Heart left ventricle (tissue), 16 donors: ENCODE measurements around the gene RILPL1. TPM values are rescaled to one million over a fixed set of nuclear protein-coding genes. Genes with fewer than 3 reads are reported as not detected.
"Not testable (repeated sequence)": the region's sequence is repeated elsewhere in the genome, so short reads cannot be mapped to it uniquely, and the experiment has no call there.

ENCODE experiments used
- ATAC-seq, 4 donors: fragments of 200-7000 bp; cut with Tn5 transposase; one replicate each; pipeline ENCODE4 v1.9.1; 2020 to 2022; ENCODE audit warnings: moderate library complexity in 4 of 4, mild to moderate bottlenecking in 3 of 4, moderate number of reproducible peaks in 1 of 4
- DNase-seq, 5 donors: peaks; one replicate each; pipeline ENCODE4 v3.0.0-alpha.2; 2020
- H3K27ac ChIP-seq, 12 donors: fragments of 200-600 bp; sonication (generic) in 4 of 12; one replicate each; pipeline versions ENCODE4 v1.5.0 to v1.8.0; 2016 to 2022; ENCODE audit warnings: mild to moderate bottlenecking in 2 of 12
- H3K27me3 ChIP-seq, 9 donors: fragments of 200-600 bp; sonication (generic) in 2 of 9; one replicate each; pipeline versions ENCODE4 v1.5.1 to v1.8.0; 2016 to 2022; ENCODE audit warnings: mild to moderate bottlenecking in 3 of 9
- H3K36me3 ChIP-seq, 9 donors: fragments of 200-600 bp; sonication (generic) in 2 of 9; one replicate each; pipeline versions ENCODE4 v1.5.0 to v1.8.0; 2018 to 2022; ENCODE audit warnings: mild to moderate bottlenecking in 2 of 9
- H3K4me1 ChIP-seq, 12 donors: fragments of 200-600 bp; sonication (generic) in 4 of 12; one replicate each; pipeline versions ENCODE4 v1.5.0 to v1.8.0; 2016 to 2022; ENCODE audit warnings: mild to moderate bottlenecking in 3 of 12
- H3K4me3 ChIP-seq, 12 donors: fragments of 200-600 bp; sonication (generic) in 4 of 12; one replicate each; pipeline versions ENCODE4 v1.5.0 to v1.8.0; 2017 to 2022; ENCODE audit warnings: mild to moderate bottlenecking in 9 of 12, moderate library complexity in 4 of 12
- H3K9me3 ChIP-seq, 12 donors: fragments of 200-600 bp; sonication (generic) in 4 of 12; one replicate each; pipeline versions ENCODE4 v1.5.0 to v1.8.0; 2016 to 2022; ENCODE audit warnings: mild to moderate bottlenecking in 1 of 12
- CTCF ChIP-seq, 12 donors: fragments of 200-600 bp; sonication (generic) in 4 of 12; IDR thresholded peaks; one replicate each; pipeline versions ENCODE4 v1.5.0 to v1.8.0; 2018 to 2022; ENCODE audit warnings: antibody characterized with exemption in 12 of 12, mild to moderate bottlenecking in 5 of 12
- POLR2A ChIP-seq, 2 donors: fragments of 450-650 bp; IDR thresholded peaks; one replicate each; pipeline ENCODE4 v1.6.1; 2017; ENCODE audit warnings: antibody characterized with exemption in 2 of 2, mild to moderate bottlenecking in 2 of 2, moderate library complexity in 2 of 2
- WGBS, 4 donors: extraction: QIAGEN DNeasy Blood & Tissue Kit in 2 of 4; methylation state at CpG; one replicate each; pipeline versions ENCODE4 v1.1.5 to v1.1.7; 2013 to 2018; 5-methylcytosine and 5-hydroxymethylcytosine counted together
- intact Hi-C, 10 donors: fragments of 100-400 bp; cut with DNase I; formaldehyde crosslinking; loops; one replicate each; pipeline versions ENCODE4 v1.11.1 to v1.14.2; 2022
- polyA plus RNA-seq, 2 donors: library from polyadenylated mRNA; stranded (reverse); fragments of 200-250 nt; gene quantifications; one replicate each; pipeline ENCODE4 v1.2.3, GENCODE V29; 2013
- total RNA-seq, 9 donors: library from RNA; depleted of rRNA in 2 of 9; stranded (reverse); fragments of >200 nt in 2 of 9; fragmentation: NEBNext Ultra II Directional in 3 of 9; extraction: Animal tissue kit (Norgen Biotek cat#: 25700) in 3 of 9; gene quantifications; one replicate each; pipeline versions ENCODE4 v1.1.0 to v1.2.4, GENCODE V29; 2016 to 2023
- donor health status: ischemic (EF 13 %, LVEDD 7.1; RV severe dilation, severe dysfunction).
- donor health status: healthy with polysubstance abuse.
- donor health status: DM: no; HTN: yes; CAD: no.
- donor health status: DM: no; HTN: no; CAD: no.
- donor health status: ischemic (EF 25% LVEDD 6.9; RV normal size, moderate dysfunction).
- donor health status: ischemic (EF 25% LVEDD 5.7; RV mildly dilated, moderate dysfunction).
- donor health status: healthy.
- donor health status: DM: yes; HTN: yes; CAD: no.
- donor health status: ischemic (EF 35%, LVEDD 5.7; RV mildly dilated, moderate dysfunction).
- donor health status: nonischemic (EF 11% LVEDD 7.7; RV severe dilation, severe dysfunction).
- donor health status: DM: yes; HTN: yes; CAD: no.
- donor health status: PGD.
- donor health status: ischemic (EF 29% LVEDD 5.4; RV normal size, mild dysfunction).
- donor health status: nonischemic (EF 23%, LVEDD 6.1; RV moderate dilation, normal function).

The RILPL1 gene
- total and polyA plus RNA-seq, 11 donors: 64.1 to 119 (median 79.4) TPM

- peak within 1 kb of the TSS; percentile 63 to 98 (median 91) for H3K4me3 ChIP-seq
- peak in 1 of 12 donors; percentile 3 for TF ChIP-seq CTCF (IDR thresholded peaks at IDR 0.05)
- peak in 1 of 2 donors; percentile 63 for TF ChIP-seq POLR2A (IDR thresholded peaks at IDR 0.05)
- peak within 1 kb of the TSS; percentile 47 to 93 (median 82) for H3K27ac ChIP-seq
- peaks cover 0 to 3% (median 0%) of the 10 kb centered on the region in 9 donors for H3K36me3 ChIP-seq
- WGBS, 4 donors: 0 to 1% (median 1%) methylated on average over 53 to 69 of the region's 69 CpGs
- intact Hi-C loops: loop anchor here in 2 of 10 donors (2.0 to 10.0 kb wide), 3 partner anchors 23 to 146 kb away; partner anchors contain the start of genes KMT5A (in 1 of the 2), SNRNP35 (in 1 of the 2) and TMED2 (in 1 of the 2)
- H3K9me3 ChIP-seq: no peaks in the 10 kb centered on the region
- DNase-seq (peak; percentile 90 to 94 (median 90)), ATAC-seq (peak; percentile 91 to 98 (median 96))
- no peaks in the 10 kb centered on the region for H3K27me3 ChIP-seq
- H3K4me1 ChIP-seq: peaks cover 0 to 51% (median 27%) of the 10 kb centered on the region in 12 donors
These were observed 97.2 kb downstream of the RILPL1 start, which contains the start of gene RILPL2 for GRCh38 chr12:123436017-123436964. Gene RILPL2 (minus strand): TSS chr12:123436684. CDS start chr12:123436420, 264 bp downstream.

DNA sequence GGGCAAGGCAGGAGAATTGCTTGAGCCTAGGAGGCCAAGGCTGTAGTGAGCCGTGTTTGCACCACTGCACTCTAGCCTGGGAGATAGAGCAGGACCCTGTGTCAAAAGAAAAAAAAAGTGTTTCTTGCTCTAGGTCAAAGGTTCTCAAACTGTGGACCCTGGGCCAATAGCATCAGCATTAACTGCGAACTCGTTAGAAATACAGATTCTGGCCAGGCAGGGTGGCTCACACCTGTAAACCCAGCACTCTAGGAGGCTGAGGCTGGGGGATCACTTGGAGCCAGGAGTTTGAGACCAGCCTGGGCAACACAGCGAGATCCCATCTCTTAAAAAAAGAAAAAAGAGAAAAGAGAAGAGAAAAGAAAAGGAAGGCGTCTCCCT lies 97.9 kb downstream of the RILPL1 start:
- TF ChIP-seq POLR2A (IDR thresholded peaks at IDR 0.05) (no peak), CTCF (IDR thresholded peaks at IDR 0.05) (no peak)
- H3K4me1 ChIP-seq: peaks cover 0 to 51% (median 27%) of the 10 kb centered on the region in 12 donors
- H3K4me3 ChIP-seq: peak overlapping the region; percentile 63 to 98 (median 91)
- 41 to 59% (median 51%) methylated on average over 5 of the region's 5 CpGs for WGBS, 4 donors
- DNase-seq (no peak), ATAC-seq (no peak)
- H3K27me3 ChIP-seq: no peaks in the 10 kb centered on the region
- no peaks in the 10 kb centered on the region for H3K9me3 ChIP-seq
- peak overlapping the region in 11 of 12 donors; percentile 47 to 93 (median 83) for H3K27ac ChIP-seq
- intact Hi-C loops: loop anchor here in 2 of 10 donors (2.0 to 10.0 kb wide), 3 partner anchors 23 to 147 kb away; partner anchors contain the start of genes KMT5A (in 1 of the 2), SNRNP35 (in 1 of the 2) and TMED2 (in 1 of the 2)
- H3K36me3 ChIP-seq: peaks cover 0 to 9% (median 3%) of the 10 kb centered on the region in 9 donors

- 89 to 96% (median 94%) methylated on average over 6 of the region's 6 CpGs for WGBS, 4 donors
- intact Hi-C loops: loop anchor here in 1 of 10 donors (10.0 kb wide), 1 partner anchor 49 kb away; the partner anchor contains the start of gene KMT5A
- Histone ChIP-seq H3K4me1 (peaks cover 0 to 51% (median 27%) of the 10 kb centered on the region in 12 donors), H3K4me3 (peak overlapping the region in 7 of 12 donors; percentile 5 to 79 (median 25)), H3K36me3 (peaks cover 0 to 27% (median 23%) of the 10 kb centered on the region in 9 donors), H3K27me3 (no peaks in the 10 kb centered on the region), H3K27ac (peak overlapping the region in 1 of 12 donors; percentile 86), H3K9me3 (no peaks in the 10 kb centered on the region)
- no peak for TF ChIP-seq CTCF (IDR thresholded peaks at IDR 0.05)
- TF ChIP-seq POLR2A (IDR thresholded peaks at IDR 0.05): no peak
- ATAC-seq: no peak
- DNase-seq: no peak
These were observed 99.9 kb downstream of the RILPL1 start for GRCh38 chr12:123433615-123434014.

GRCh38 chr12:123431951-123432817 lies 101.3 kb downstream of the RILPL1 start:
- not testable (repeated sequence) for H3K27me3 ChIP-seq, H3K9me3 ChIP-seq, DNase-seq, ATAC-seq
- H3K27ac ChIP-seq: peak overlapping the region in 4 of 12 donors; percentile 9 to 86 (median 28)
- 70 to 76% (median 75%) methylated on average over 15 of the region's 15 CpGs for WGBS, 4 donors
- peak overlapping the region in 6 of 12 donors; percentile 5 to 79 (median 27) for H3K4me3 ChIP-seq
- peaks cover 0 to 50% (median 27%) of the 10 kb centered on the region in 12 donors for H3K4me1 ChIP-seq
- intact Hi-C loops: loop anchor here in 1 of 10 donors (10.0 kb wide), 1 partner anchor 47 kb away; the partner anchor contains the start of gene KMT5A
- peaks cover 0 to 42% (median 33%) of the 10 kb centered on the region in 9 donors for H3K36me3 ChIP-seq

DNA sequence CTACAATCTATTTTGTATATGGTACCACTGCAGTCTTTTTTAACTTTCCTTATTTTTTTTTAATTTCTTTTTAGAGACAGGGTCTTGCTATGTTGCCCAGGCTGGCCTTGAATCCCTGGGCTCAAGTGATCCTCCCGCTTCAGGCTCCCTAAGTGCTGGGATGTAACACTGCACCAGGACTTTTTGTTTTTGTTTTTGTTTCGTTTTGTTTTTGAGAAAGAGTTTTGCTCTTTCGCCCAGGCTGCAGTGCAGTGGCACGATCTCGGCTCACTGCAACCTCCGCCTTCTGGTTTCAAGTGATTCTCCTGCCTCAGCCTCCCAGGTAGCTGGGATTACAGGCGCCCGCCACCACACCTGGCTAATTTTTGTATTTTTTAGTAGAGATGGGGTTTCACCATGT lies 104.4 kb downstream of the RILPL1 start:
- DNase-seq, H3K4me3 ChIP-seq, H3K27me3 ChIP-seq, H3K27ac ChIP-seq, H3K9me3 ChIP-seq, ATAC-seq: not testable (repeated sequence)
- WGBS, 4 donors: 96 to 97% (median 97%) methylated on average over 8 of the region's 8 CpGs
- Histone ChIP-seq H3K4me1 (peaks cover 0 to 29% (median 10%) of the 10 kb centered on the region in 12 donors), H3K36me3 (peaks cover 0 to 66% (median 42%) of the 10 kb centered on the region in 9 donors)
- intact Hi-C loops: loop anchor here in 1 of 10 donors (5.0 kb wide), 1 partner anchor 38 kb away; no protein-coding TSS in a partner anchor
